Large intestine (tissue), 3 donors: ENCODE results near the gene LILRB5. TPM values are rescaled to one million over a fixed set of nuclear protein-coding genes. Genes with fewer than 3 reads are reported as not detected.
"Not testable (repeated sequence)": the region's sequence is repeated elsewhere in the genome, so short reads cannot be mapped to it uniquely, and the experiment has no call there.

Experiments
- DNase-seq, 2 donors: peaks; one replicate each; pipeline versions ENCODE4 v3.0.0 to v3.0.0-alpha.2; 2013
- H3K27ac ChIP-seq: one replicate; pipeline ENCODE4 v1.5.1; 2013; ENCODE audit warnings: low read length
- H3K27me3 ChIP-seq: 2 replicates; pipeline ENCODE4 v1.6.1; 2013; ENCODE audit warnings: low read length; ENCODE audit not compliant: control insufficient read depth, insufficient read depth
- H3K36me3 ChIP-seq: 2 replicates; pipeline ENCODE4 v1.6.1; 2013; ENCODE audit warnings: low read length; ENCODE audit not compliant: control insufficient read depth, insufficient read depth
- H3K4me1 ChIP-seq: one replicate; pipeline ENCODE4 v1.6.1; 2013; ENCODE audit warnings: low read length; ENCODE audit not compliant: control insufficient read depth, insufficient read depth
- H3K4me3 ChIP-seq: one replicate; pipeline ENCODE4 v1.5.1; 2013; ENCODE audit warnings: low read length
- H3K9me3 ChIP-seq: one replicate; pipeline ENCODE4 v1.6.1; 2013; ENCODE audit warnings: mild to moderate bottlenecking, low read depth, low read length, moderate library complexity; ENCODE audit not compliant: control insufficient read depth
- WGBS: methylation state at CpG from one replicate; pipeline ENCODE4 v1.1.5; 2013; ENCODE audit warnings: low lambda C conversion rate; ENCODE audit not compliant: insufficient coverage; 5-methylcytosine and 5-hydroxymethylcytosine counted together
- polyA plus RNA-seq: library from polyadenylated mRNA; unstranded; fragments of 120-200 nt; gene quantifications from one replicate; pipeline ENCODE4 v1.2.1, GENCODE V29; 2013

LILRB5 gene
- polyA plus RNA-seq, 1 donor, result 7.6 TPM

DNA sequence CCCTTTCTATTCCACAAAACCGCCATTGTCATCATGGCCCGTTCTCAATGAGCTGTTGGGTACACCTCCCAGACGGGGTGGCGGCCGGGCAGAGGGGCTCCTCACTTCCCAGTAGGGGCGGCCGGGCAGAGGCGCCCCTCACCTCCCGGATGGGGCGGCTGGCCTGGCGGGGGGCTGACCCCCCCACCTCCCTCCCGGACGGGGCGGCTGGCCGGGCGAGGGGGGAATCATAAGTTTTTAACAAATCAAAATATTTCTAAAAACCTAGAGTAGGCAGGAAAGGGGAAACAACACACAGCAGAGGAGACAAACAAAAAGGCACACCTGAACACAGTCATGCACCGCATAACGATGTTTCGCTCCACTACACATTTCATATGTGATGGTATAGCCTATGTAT lies 42.3 kb downstream of the LILRB5 start:
- peaks cover 14% of the 10 kb centered on the region for H3K4me1 ChIP-seq
- WGBS, result no CpG with 5 or more reads among the region's 19 CpGs
- DNase-seq, H3K4me3 ChIP-seq, H3K27ac ChIP-seq, H3K9me3 ChIP-seq, H3K36me3 ChIP-seq, H3K27me3 ChIP-seq: not testable (repeated sequence)

DNA sequence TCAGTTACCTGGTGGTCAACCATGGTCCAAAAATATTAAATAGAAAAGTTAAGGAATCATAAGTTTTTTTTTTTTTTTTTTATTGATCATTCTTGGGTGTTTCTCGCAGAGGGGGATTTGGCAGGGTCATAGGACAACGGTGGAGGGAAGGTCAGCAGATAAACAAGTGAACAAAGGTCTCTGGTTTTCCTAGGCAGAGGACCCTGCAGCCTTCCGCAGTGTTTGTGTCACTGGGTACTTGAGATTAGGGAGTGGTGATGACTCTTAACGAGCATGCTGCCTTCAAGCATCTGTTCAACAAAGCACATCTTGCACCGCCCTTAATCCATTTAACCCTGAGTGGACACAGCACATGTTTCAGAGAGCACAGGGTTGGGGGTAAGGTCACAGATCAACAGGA lies 42.9 kb downstream of the LILRB5 start:
- DNase-seq, H3K27ac ChIP-seq, H3K9me3 ChIP-seq, H3K36me3 ChIP-seq, H3K4me3 ChIP-seq, H3K27me3 ChIP-seq: not testable (repeated sequence)
- no CpG with 5 or more reads among the region's 5 CpGs for WGBS
- peaks cover 19% of the 10 kb centered on the region for H3K4me1 ChIP-seq

DNA sequence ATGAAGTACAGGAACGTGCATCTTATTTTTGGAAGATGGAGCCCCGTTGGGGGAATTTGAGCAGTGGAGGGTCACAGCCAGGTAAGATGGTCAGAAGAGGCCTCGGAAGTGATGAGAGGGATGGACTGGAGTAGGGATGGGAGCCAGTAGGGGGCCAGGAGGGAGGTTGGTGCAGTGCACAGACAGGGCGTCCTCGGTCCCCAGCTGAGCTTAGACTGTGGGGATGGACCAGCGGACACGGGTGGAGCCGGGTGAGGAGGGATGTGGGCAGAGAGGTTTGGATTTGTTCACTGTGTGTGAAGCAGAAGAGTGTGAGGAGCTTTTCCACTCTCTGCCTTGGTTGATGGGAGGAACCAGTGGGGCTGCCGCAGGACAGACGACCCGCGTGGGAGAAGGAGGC lies 45.8 kb downstream of the LILRB5 start:
- Histone ChIP-seq H3K4me3 (no peak overlapping the region), H3K4me1 (peaks cover 39% of the 10 kb centered on the region)
- no peak for DNase-seq

DNA sequence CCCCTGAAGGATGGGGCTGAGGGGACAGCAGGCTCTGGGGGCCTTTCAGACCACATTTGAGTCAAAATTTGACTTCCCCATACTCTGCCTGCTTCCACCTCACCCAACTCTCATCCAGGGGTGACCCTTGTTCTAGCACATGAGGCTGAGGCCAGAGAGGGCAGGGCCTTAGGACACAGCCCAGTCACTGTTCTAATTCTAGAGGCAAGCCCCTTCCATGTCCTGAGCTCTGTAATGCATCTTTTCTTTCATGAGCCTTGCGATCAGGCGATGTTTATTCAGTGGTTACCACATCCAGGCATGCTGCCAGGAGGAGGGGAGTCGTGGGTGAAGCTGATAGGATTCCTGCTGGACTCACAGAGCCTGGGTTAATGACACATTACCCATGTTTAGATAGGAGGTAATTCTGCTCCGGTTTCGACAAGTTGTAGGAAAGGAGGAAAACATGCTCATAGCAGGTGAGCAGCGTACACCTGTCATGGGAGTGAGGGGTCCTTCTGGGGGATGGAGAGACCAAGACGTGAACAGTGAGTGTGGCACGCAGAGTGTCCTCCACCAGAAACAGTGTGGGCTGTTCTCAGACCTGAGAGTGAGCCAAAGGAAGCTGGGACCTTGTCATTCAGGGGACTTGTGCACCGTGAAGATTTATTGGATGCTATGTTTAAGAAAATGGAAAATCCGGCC lies 47.1 kb downstream of the LILRB5 start:
- Histone ChIP-seq H3K36me3 (peaks cover 39% of the 10 kb centered on the region), H3K9me3 (no peaks in the 10 kb centered on the region), H3K4me3 (no peak overlapping the region), H3K27ac (peak overlapping the region; percentile 96), H3K27me3 (no peaks in the 10 kb centered on the region), H3K4me1 (peaks cover 41% of the 10 kb centered on the region)
- DNase-seq, result peak; percentile 97 to 98
- WGBS, result no CpG with 5 or more reads among the region's 10 CpGs

More for the DNA sequence above, 45.8 kb downstream of the LILRB5 start:
- H3K9me3 ChIP-seq, result no peaks in the 10 kb centered on the region
- WGBS, result 50% methylated on average over 1 of the region's 12 CpGs
- no peaks in the 10 kb centered on the region for H3K27me3 ChIP-seq
- H3K27ac ChIP-seq, result peak overlapping the region; percentile 96
- H3K36me3 ChIP-seq, result peaks cover 26% of the 10 kb centered on the region

DNA sequence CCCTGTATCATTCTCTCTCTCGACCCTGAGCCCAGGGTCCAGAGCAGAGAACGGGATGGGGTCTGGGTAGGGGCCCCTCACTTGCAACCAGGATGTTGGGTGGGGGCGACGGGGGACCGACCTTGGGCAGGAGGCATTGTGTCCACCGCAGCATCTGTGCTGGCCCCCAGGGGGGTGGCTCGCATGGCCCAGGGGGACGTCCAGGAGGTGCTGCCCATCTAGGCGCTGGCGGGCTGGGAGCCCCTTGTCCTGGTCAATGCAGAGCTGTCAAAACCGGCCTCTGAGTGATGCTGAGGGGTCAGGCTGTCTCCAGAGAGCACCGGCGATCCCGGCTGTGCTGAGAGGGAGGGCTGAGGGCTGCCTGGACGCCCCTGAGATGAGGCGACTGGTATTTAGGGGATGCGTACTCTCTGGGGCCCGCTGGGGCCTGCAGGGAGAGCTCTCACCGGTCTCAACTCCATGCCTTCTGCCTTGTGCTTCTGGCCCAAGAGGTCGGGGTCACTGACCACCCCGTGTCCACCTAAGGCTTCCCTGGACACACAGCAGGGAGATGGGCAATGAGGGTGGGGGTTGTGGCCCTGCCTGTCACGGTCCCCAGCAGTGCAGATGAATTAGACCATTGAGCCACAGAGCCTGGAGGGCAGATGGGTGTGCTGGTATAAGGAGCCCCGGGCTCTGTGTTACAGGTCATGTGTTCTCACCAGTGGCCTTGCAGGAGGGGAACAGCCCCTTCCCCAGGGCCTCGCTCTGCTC lies 47.8 kb downstream of the LILRB5 start:
- WGBS, result no CpG with 5 or more reads among the region's 24 CpGs
- DNase-seq, result no peak
- peak overlapping the region; percentile 96 for H3K27ac ChIP-seq
- H3K27me3 ChIP-seq, result no peaks in the 10 kb centered on the region
- H3K36me3 ChIP-seq, result peaks cover 45% of the 10 kb centered on the region
- H3K9me3 ChIP-seq, result no peaks in the 10 kb centered on the region
- H3K4me1 ChIP-seq, result peaks cover 46% of the 10 kb centered on the region
- H3K4me3 ChIP-seq, result no peak overlapping the region

DNA sequence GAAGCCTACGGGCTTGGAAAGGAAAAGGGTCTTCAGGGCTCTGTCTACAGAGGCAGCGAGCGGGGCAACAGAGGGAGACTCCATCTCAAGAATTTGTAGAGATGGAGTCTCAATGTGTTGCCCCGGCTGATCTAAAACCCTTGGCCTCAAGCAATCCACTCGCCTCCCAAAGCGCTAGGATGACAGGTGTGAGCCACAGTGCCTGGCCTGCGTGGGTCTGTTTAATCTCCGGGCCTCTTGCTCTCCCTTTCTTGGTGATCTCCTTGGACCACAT lies 48.4 kb downstream of the LILRB5 start:
- Histone ChIP-seq H3K27me3 (no peaks in the 10 kb centered on the region), H3K27ac (peak overlapping the region; percentile 96), H3K4me1 (peaks cover 49% of the 10 kb centered on the region), H3K36me3 (peaks cover 49% of the 10 kb centered on the region), H3K9me3 (no peaks in the 10 kb centered on the region), H3K4me3 (no peak overlapping the region)
- DNase-seq, result no peak
- WGBS, result 50% methylated on average over 1 of the region's 8 CpGs

DNA sequence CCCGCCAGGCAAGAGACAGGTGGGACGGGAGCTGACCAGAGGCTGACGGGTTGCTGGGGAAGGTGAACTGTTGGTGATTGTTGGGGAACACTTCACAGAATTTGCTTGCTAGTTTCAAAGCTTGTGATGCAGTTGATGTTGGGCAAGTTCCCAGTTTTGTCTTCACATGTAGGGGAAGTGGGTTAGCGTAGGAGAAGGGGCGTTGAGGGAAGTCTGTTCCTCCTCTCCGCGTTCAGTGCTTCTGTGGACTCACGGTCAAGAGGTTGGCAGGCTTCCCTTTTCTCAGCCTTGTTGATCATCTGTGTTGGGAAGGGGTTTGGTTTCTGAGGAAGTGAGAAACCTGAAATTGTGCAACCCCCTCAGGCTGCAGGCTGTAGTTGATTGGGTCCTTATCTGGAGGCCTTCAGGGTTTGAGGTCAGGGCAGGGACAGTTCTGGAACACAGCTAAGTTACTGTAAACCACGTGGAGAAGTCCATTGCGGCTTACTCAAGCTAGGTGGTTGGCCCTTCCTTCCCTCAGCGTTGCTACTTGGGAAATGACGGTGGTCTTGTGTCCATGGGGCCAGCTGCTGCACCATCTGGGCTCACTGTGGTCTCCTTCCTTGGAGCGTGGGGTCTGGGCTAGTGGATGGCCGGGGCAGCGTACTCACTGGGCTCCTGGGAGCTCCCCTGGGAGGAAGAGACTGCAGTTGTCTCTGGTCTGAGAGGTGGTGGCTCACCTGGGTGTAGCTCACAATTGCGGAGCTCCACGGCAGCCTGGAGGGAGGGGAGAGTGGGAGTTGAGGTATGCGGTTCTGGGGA lies 48.9 kb downstream of the LILRB5 start:
- no peaks in the 10 kb centered on the region for H3K27me3 ChIP-seq
- H3K27ac ChIP-seq, result peak overlapping the region; percentile 96
- H3K4me3 ChIP-seq, result no peak overlapping the region
- DNase-seq, result peak; percentile 78 to 87
- no peaks in the 10 kb centered on the region for H3K9me3 ChIP-seq
- H3K36me3 ChIP-seq, result peaks cover 54% of the 10 kb centered on the region
- 80% methylated on average over 1 of the region's 18 CpGs for WGBS
- H3K4me1 ChIP-seq, result peaks cover 54% of the 10 kb centered on the region

DNA sequence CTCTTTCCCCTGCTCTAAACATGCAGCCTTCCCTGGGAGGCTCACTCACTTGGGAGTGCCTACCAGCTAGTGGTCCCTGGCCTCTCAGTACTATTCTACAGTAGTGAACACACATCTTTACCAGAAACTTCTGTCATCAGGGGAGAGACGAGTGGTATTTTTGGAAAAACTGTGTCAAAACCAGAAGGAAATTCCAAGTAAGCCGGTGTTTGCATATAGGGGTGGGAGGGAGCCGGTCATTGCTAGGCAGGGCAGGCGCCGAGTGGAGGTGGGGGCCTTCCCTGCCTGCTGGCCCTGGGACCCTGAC lies 49.4 kb downstream of the LILRB5 start:
- peak overlapping the region; percentile 96 for H3K27ac ChIP-seq
- DNase-seq, result no peak
- H3K4me1 ChIP-seq, result peaks cover 59% of the 10 kb centered on the region
- H3K4me3 ChIP-seq, result no peak overlapping the region
- no peaks in the 10 kb centered on the region for H3K27me3 ChIP-seq
- H3K36me3 ChIP-seq, result peaks cover 60% of the 10 kb centered on the region
- WGBS, result no CpG with 5 or more reads among the region's 5 CpGs
- no peaks in the 10 kb centered on the region for H3K9me3 ChIP-seq

DNA sequence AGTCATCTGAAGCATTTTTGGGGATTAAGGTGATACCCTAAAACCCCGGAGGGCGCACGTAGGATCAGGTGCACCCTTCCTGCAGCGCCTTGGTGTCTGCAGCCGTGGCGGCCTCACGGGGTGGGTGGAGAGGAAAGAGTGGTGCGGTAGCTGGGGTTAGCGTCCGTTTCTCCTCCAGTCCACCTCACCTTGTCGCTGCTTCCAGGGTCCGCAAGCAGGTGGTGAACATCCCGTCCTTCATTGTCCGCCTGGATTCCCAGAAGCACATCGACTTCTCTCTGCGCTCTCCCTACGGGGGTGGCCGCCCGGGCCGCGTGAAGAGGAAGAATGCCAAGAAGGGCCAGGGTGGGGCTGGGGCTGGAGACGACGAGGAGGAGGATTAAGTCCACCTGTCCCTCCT lies 49.9 kb downstream of the LILRB5 start:
- not testable (repeated sequence) for H3K27me3 ChIP-seq, DNase-seq, H3K9me3 ChIP-seq, H3K4me3 ChIP-seq, H3K27ac ChIP-seq
- Histone ChIP-seq H3K4me1 (peaks cover 63% of the 10 kb centered on the region), H3K36me3 (peaks cover 64% of the 10 kb centered on the region)
- WGBS, result no CpG with 5 or more reads among the region's 23 CpGs

DNA sequence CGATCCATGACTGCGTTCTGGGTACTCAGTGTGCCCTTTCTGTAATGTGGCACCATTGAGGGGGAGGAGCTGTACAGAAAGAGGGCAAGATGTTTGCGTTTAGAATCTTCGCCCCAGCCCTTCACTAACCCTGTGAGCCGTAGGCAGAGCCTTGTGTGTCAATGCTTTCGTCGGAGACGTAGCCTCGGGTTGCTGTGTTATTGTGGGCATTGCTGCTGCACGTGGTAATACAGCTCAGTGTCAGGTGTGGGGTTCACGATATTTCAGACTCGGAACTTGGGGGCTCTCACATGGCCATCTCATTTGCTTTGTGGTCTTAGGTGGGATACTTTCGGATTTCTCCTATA lies 50.3 kb downstream of the LILRB5 start:
- no peak for DNase-seq
- H3K36me3 ChIP-seq, result peaks cover 68% of the 10 kb centered on the region
- H3K4me1 ChIP-seq, result peaks cover 67% of the 10 kb centered on the region
- no peaks in the 10 kb centered on the region for H3K9me3 ChIP-seq
- no peak overlapping the region for H3K27ac ChIP-seq
- no peaks in the 10 kb centered on the region for H3K27me3 ChIP-seq
- no peak overlapping the region for H3K4me3 ChIP-seq
- WGBS, result no CpG with 5 or more reads among the region's 13 CpGs
